Measurements from ENCODE around the gene GP1BA. TPM values are rescaled to one million over a fixed set of nuclear protein-coding genes. Genes with fewer than 3 reads are reported as not detected.
"Not testable (repeated sequence)": the region's sequence is repeated elsewhere in the genome, so short reads cannot be mapped to it uniquely, and the experiment has no call there.

Gene GP1BA
- total RNA-seq, 1 experiment from 2014 or later: not detected

DNA sequence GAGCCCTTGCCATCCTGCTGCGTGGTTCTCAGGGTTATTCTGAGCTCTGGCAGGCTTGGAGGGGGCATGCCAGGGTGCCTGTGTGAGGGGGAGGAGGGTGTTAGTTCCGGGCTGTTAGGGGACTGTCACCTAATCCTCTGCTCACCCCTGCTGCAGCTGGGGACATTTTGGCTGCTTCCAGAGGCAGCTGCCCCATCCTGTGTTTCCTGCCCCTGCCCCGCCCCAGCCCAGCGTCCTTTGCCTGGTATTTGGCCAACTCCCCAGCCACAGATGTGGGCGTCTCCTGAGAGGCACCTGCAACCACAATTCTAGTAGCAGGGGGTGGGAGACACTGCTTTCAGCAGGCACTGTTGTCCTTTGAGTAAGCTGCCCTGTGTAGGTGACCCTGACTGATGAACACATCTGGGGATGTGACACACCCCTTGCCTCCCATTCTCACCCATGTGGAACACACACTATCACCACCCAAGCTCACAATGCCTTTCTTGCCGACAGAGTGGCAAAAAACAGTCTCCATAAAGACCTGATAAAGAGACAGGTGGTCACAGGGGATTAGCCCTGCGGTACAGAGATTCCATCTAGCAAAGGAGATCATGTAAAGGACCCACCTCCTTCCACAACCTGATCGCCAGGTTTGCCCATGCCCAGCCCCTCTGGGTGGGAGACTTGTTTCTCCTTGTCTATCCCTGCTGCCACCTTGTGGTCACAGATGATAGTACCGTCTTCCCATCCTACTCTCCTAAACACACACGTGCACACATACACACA, 28.8 kb upstream of the GP1BA start, which contains the start of gene CHRNE:
CHRNE (minus strand) TSS at position 48 of the 768 bp plus-strand sequence; CDS start at position 13, 35 bp downstream.
- H3K4me3 Mint-ChIP-seq: 0 out of 2 replicates have a peak within 1 kb of the TSS, but pooled peaks have one; percentile 1
- peak; percentile 91 for DNase-seq (ENCODE audit: low spot score)
- peak within 1 kb of the TSS; percentile 6; the same call in 1 of the 2 replicates for H3K27ac Mint-ChIP-seq
- ChIA-PET POLR2A (interaction anchor here (1.0 to 1.1 kb wide), 2 partner anchors 37 to 64 kb away, joined by 3 read pairs; partner anchors contain the start of genes RNF167 and SLC25A11), CTCF (interaction anchor here (0.6 to 1.8 kb wide), 14 partner anchors 31 to 425 kb away, joined by 3 to 7 read pairs (median 3); partner anchors contain the start of genes MED11, PSMB6, RNF167 and SLC25A11)
- no peaks in the 10 kb centered on the region for H3K9me3 Mint-ChIP-seq
- peak; percentile 37 for ATAC-seq
- H3K27me3 Mint-ChIP-seq (ENCODE audit: low read depth): peaks cover 10% of the 10 kb centered on the region
- peaks cover 13% of the 10 kb centered on the region for H3K4me1 Mint-ChIP-seq
- H3K36me3 Mint-ChIP-seq: no peaks in the 10 kb centered on the region
- TF ChIP-seq CREM (CRISPR knock-in tag; IDR thresholded peaks at IDR 0.05) (no peak), GRHL2 (CRISPR knock-in tag; IDR thresholded peaks at IDR 0.05; ENCODE audit: insufficient replicate concordance, severe bottlenecking) (no peak), NR3C1 (CRISPR knock-in tag; conservative IDR thresholded peaks at IDR 0.05; ENCODE audit: low read depth) (no peak), TP53 (CRISPR knock-in tag; IDR thresholded peaks at IDR 0.05) (no peak)
- TF ChIP-seq, protein P1, sequence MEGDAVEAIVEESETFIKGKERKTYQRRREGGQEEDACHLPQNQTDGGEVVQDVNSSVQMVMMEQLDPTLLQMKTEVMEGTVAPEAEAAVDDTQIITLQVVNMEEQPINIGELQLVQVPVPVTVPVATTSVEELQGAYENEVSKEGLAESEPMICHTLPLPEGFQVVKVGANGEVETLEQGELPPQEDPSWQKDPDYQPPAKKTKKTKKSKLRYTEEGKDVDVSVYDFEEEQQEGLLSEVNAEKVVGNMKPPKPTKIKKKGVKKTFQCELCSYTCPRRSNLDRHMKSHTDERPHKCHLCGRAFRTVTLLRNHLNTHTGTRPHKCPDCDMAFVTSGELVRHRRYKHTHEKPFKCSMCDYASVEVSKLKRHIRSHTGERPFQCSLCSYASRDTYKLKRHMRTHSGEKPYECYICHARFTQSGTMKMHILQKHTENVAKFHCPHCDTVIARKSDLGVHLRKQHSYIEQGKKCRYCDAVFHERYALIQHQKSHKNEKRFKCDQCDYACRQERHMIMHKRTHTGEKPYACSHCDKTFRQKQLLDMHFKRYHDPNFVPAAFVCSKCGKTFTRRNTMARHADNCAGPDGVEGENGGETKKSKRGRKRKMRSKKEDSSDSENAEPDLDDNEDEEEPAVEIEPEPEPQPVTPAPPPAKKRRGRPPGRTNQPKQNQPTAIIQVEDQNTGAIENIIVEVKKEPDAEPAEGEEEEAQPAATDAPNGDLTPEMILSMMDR (IDR thresholded peaks at IDR 0.05): peak; percentile 88
- TF ChIP-seq, protein P2, sequence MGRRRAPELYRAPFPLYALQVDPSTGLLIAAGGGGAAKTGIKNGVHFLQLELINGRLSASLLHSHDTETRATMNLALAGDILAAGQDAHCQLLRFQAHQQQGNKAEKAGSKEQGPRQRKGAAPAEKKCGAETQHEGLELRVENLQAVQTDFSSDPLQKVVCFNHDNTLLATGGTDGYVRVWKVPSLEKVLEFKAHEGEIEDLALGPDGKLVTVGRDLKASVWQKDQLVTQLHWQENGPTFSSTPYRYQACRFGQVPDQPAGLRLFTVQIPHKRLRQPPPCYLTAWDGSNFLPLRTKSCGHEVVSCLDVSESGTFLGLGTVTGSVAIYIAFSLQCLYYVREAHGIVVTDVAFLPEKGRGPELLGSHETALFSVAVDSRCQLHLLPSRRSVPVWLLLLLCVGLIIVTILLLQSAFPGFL (CRISPR knock-in tag; IDR thresholded peaks at IDR 0.05; ENCODE audit: borderline replicate concordance): no peak
- TF ChIP-seq, protein P3, sequence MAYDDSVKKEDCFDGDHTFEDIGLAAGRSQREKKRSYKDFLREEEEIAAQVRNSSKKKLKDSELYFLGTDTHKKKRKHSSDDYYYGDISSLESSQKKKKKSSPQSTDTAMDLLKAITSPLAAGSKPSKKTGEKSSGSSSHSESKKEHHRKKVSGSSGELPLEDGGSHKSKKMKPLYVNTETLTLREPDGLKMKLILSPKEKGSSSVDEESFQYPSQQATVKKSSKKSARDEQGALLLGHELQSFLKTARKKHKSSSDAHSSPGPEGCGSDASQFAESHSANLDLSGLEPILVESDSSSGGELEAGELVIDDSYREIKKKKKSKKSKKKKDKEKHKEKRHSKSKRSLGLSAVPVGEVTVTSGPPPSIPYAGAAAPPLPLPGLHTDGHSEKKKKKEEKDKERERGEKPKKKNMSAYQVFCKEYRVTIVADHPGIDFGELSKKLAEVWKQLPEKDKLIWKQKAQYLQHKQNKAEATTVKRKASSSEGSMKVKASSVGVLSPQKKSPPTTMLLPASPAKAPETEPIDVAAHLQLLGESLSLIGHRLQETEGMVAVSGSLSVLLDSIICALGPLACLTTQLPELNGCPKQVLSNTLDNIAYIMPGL (CRISPR knock-in tag; IDR thresholded peaks at IDR 0.05): no peak

DNA sequence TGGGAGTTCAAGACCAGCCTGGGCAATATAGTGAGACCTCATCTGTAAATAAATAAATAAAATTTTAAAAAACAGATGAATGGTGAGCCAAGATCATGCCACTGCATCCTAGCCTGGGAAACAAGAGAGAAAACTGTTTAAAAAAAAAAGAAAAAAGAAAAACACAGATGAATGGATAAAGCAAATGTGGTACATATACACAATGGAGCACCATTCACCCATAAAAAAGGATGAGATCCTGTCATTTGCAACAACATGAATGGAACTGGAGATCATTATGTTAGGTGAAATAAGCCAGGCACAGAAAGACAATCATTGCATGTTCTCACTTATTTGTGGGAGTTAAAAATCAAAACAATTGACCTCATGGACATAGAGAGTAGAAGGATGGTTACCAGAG, 25.4 kb upstream of the GP1BA start:
- H3K4me1 Mint-ChIP-seq: peaks cover 15% of the 10 kb centered on the region
- H3K4me3 Mint-ChIP-seq; DNase-seq (ENCODE audit: low spot score); H3K27ac Mint-ChIP-seq; H3K36me3 Mint-ChIP-seq; H3K9me3 Mint-ChIP-seq; POLR2A ChIA-PET; CTCF ChIA-PET; ATAC-seq; H3K27me3 Mint-ChIP-seq (ENCODE audit: low read depth): not testable (repeated sequence)

DNA sequence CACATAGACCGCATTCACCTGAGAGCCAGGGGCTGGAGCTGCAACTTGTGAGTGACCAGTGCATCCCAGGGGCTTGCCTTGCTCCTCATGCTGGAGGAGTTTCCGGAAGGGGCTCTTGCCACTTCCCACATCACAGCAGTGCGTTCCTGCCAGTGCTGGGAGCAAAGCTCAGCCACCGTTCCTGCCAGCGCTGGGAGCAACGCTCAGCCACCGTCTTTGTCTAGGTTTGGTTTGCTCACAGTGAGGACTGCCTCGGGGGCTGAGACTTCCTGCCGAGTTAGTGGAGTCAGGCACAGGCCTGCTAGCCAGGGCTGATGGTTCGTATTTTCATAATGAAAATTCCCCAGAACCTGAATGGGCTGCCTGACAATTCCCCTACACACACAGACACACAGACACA, 23.8 kb upstream of the GP1BA start:
- DNase-seq (ENCODE audit: low spot score) (peak; percentile 50), ATAC-seq (peak; percentile 44)
- H3K27ac Mint-ChIP-seq: no peak overlapping the region
- TF ChIP-seq NR1H2 (CRISPR knock-in tag; IDR thresholded peaks at IDR 0.05) (no peak), ELF4 (CRISPR knock-in tag; IDR thresholded peaks at IDR 0.05; ENCODE audit: low read depth) (no peak), TP53 (CRISPR knock-in tag; IDR thresholded peaks at IDR 0.05) (no peak), SOX15 (CRISPR knock-in tag; IDR thresholded peaks at IDR 0.05) (no peak), GABPB1 (CRISPR knock-in tag; IDR thresholded peaks at IDR 0.05) (0 out of 2 replicates have a peak, but pooled peaks have one; percentile 26), NR3C1 (CRISPR knock-in tag; conservative IDR thresholded peaks at IDR 0.05; ENCODE audit: low read depth) (no peak)
- TF ChIP-seq, protein P4, sequence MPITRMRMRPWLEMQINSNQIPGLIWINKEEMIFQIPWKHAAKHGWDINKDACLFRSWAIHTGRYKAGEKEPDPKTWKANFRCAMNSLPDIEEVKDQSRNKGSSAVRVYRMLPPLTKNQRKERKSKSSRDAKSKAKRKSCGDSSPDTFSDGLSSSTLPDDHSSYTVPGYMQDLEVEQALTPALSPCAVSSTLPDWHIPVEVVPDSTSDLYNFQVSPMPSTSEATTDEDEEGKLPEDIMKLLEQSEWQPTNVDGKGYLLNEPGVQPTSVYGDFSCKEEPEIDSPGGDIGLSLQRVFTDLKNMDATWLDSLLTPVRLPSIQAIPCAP (CRISPR knock-in tag; IDR thresholded peaks at IDR 0.05): no peak
- ChIA-PET CTCF (interaction anchor here (0.6 to 2.7 kb wide), 45 partner anchors 9 to 283 kb away, joined by 3 to 49 read pairs (median 4); partner anchors contain the start of genes ARRB2, C17orf107, ENO3 and GP1BA), POLR2A (interaction anchor here (1.1 to 2.1 kb wide), 6 partner anchors 8 to 64 kb away, joined by 3 to 12 read pairs (median 6); partner anchors contain the start of genes C17orf107, ENO3 and RNF167)
- H3K9me3 Mint-ChIP-seq: no peaks in the 10 kb centered on the region
- H3K36me3 Mint-ChIP-seq: no peaks in the 10 kb centered on the region
- H3K4me1 Mint-ChIP-seq: peaks cover 13% of the 10 kb centered on the region
- H3K27me3 Mint-ChIP-seq (ENCODE audit: low read depth): peaks cover 5% of the 10 kb centered on the region; the same call in 1 of the 2 replicates
- H3K4me3 Mint-ChIP-seq: no peak overlapping the region
